ENCODE results near the gene PLEKHA7. TPM values are rescaled to one million over a fixed set of nuclear protein-coding genes. Genes with fewer than 3 reads are reported as not detected.
A peak's percentile ranks its signal among the peaks of the same experiment; 100 is the strongest.

Gene PLEKHA7
- total RNA-seq, 2 experiments from 2014 or later: 0.13 TPM; not detected in 1

GRCh38 chr11:16953663-16954062, 60.6 kb downstream of the PLEKHA7 start:
- no peaks in the 10 kb centered on the region for H3K36me3 ChIP-seq (ENCODE audit: insufficient read depth, low read length)
- no peak overlapping the region for H3K4me2 ChIP-seq (ENCODE audit: low read length)
- no peak for DNase-seq (ENCODE audit: low spot score)
- no peak overlapping the region for H2AFZ ChIP-seq (ENCODE audit: low read length)
- ChIA-PET POLR2A (no interaction called here), CTCF (ENCODE audit: unreplicated experiment) (no interaction called here)
- H3K4me3 ChIP-seq (ENCODE audit: low read depth, low read length, poor library complexity, severe bottlenecking): no peak overlapping the region
- H4K20me1 ChIP-seq (ENCODE audit: insufficient read depth, low read length): no peaks in the 10 kb centered on the region
- H3K9me3 ChIP-seq (ENCODE audit: low read length): no peaks in the 10 kb centered on the region
- H3K4me1 ChIP-seq (ENCODE audit: insufficient read depth, low read length, poor library complexity, severe bottlenecking): no peaks in the 10 kb centered on the region
- intact Hi-C loops (cut with micrococcal nuclease; ENCODE audit: unreplicated experiment): no loop called here
- H3K9me2 ChIP-seq (ENCODE audit: insufficient read depth, low read length): no peaks in the 10 kb centered on the region
- H3K79me2 ChIP-seq (ENCODE audit: insufficient read depth, low read depth, low read length): no peaks in the 10 kb centered on the region
- TF ChIP-seq CTCF (conservative IDR thresholded peaks at IDR 0.05; ENCODE audit: low read length): no peak
- no peak for TF ChIP-seq EZH2phosphoT487 (IDR thresholded peaks at IDR 0.05; ENCODE audit: borderline replicate concordance, low read depth, low read length)
- no peak overlapping the region for H3K27ac ChIP-seq (ENCODE audit: low read depth, low read length, poor library complexity, severe bottlenecking)
- no TSS peak for BruUV-seq (replicated peaks)

GRCh38 chr11:16946477-16947282, 67.5 kb downstream of the PLEKHA7 start:
- Histone ChIP-seq H3K9me3 (ENCODE audit: low read length) (no peaks in the 10 kb centered on the region), H3K36me3 (ENCODE audit: insufficient read depth, low read length) (no peaks in the 10 kb centered on the region), H3K4me1 (ENCODE audit: insufficient read depth, low read length, poor library complexity, severe bottlenecking) (peaks cover 9% of the 10 kb centered on the region), H3K4me3 (ENCODE audit: low read depth, low read length, poor library complexity, severe bottlenecking) (no peak overlapping the region), H4K20me1 (ENCODE audit: insufficient read depth, low read length) (no peaks in the 10 kb centered on the region), H3K9me2 (ENCODE audit: insufficient read depth, low read length) (no peaks in the 10 kb centered on the region), H3K79me2 (ENCODE audit: insufficient read depth, low read depth, low read length) (no peaks in the 10 kb centered on the region), H2AFZ (ENCODE audit: low read length) (peak overlapping the region; percentile 46), H3K4me2 (ENCODE audit: low read length) (no peak overlapping the region), H3K27ac (ENCODE audit: low read depth, low read length, poor library complexity, severe bottlenecking) (no peak overlapping the region)
- intact Hi-C loops (cut with micrococcal nuclease; ENCODE audit: unreplicated experiment): loop anchor here (10.0 kb wide), 1 partner anchor 578 kb away; no protein-coding TSS in a partner anchor
- DNase-seq (ENCODE audit: low spot score): no peak
- BruUV-seq (replicated peaks): no TSS peak
- TF ChIP-seq EZH2phosphoT487 (IDR thresholded peaks at IDR 0.05; ENCODE audit: borderline replicate concordance, low read depth, low read length) (no peak), CTCF (conservative IDR thresholded peaks at IDR 0.05; ENCODE audit: low read length) (no peak)
- CTCF ChIA-PET (ENCODE audit: unreplicated experiment): no interaction called here
- POLR2A ChIA-PET: no interaction called here
